Measurements from ENCODE around the gene MEA1.
A peak's percentile ranks its signal among the peaks of the same experiment; 100 is the strongest.
"Not testable (repeated sequence)": the region's sequence is repeated elsewhere in the genome, so short reads cannot be mapped to it uniquely, and the experiment has no call there.

Gene MEA1

DNA sequence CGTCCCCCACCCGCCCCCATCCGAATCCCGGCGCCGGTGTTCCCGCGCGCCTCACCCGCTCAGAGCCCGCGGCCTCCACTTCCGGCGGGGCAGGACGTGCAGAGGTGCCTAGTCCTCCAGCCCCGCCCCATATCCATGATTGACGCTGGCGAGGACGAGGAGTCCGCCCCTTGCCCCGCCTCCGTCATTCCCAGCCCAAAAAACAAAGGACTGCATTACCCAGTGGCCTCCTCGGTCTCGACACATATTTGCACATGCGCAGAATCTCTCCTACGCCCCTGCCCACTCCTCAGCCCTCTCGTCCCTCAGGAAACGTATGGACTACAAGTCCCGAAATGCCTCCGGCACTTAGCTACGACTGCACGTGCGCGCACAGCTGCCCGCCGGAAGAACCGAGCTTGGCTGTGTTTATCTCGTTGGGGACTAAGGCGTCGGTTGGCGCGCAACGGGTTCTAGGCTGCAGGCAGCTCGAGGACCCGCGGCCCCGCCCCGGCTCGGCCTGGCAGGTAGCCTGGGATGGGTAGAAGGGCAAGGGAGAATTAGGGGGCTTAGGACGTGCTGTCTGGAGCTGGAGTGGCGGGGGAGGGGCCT, at the start of gene MEA1, which contains the start of gene KLHDC3:
TSS of gene MEA1 (minus strand) at position 104 of the 591 bp plus-strand sequence. CDS start 133 bp downstream, outside the sequence.
TSS of gene KLHDC3 (plus strand) at position 407 of the 591 bp plus-strand sequence. CDS start 2,944 bp downstream, outside the sequence.
- peak; percentile 99 for DNase-seq (ENCODE audit: low spot score)

DNA sequence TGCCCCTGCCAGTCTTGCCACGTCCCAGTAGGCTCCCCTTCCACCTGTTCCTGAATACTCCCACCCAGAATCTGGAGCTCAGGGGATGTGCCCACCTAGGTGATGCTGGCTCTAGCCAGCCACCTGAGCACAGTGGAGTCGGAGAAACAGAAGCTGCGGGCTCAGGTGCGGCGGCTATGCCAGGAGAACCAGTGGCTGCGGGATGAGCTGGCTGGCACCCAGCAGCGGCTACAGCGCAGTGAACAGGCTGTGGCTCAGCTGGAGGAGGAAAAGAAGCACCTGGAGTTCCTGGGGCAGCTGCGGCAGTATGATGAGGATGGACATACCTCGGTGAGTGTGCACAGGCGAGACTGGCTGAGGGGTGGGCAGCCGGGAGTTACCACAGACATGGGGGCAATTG, 49.1 kb upstream of the MEA1 start:
- DNase-seq (ENCODE audit: low spot score) = no peak

DNA sequence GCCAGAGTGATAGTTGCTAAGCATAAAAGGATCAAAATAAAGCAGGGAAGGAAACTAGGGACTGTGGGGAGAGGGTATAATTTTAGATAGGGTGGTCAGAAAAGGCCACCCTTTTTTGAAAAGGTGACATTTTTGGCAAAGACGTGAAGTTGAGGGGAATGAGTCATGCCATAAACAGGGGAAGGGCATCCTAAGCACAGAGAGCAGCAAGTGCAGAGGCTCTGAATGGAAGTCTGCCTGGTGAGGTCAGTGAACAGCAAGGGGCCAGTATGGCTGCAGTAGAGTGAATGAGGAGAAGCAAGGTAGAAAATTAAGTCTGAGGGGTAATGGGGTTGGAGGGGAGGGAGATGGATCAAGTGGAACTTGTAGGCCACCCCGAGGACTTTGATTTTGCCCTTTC, 48.1 kb upstream of the MEA1 start:
- DNase-seq (ENCODE audit: low spot score) = peak; percentile 36

DNA sequence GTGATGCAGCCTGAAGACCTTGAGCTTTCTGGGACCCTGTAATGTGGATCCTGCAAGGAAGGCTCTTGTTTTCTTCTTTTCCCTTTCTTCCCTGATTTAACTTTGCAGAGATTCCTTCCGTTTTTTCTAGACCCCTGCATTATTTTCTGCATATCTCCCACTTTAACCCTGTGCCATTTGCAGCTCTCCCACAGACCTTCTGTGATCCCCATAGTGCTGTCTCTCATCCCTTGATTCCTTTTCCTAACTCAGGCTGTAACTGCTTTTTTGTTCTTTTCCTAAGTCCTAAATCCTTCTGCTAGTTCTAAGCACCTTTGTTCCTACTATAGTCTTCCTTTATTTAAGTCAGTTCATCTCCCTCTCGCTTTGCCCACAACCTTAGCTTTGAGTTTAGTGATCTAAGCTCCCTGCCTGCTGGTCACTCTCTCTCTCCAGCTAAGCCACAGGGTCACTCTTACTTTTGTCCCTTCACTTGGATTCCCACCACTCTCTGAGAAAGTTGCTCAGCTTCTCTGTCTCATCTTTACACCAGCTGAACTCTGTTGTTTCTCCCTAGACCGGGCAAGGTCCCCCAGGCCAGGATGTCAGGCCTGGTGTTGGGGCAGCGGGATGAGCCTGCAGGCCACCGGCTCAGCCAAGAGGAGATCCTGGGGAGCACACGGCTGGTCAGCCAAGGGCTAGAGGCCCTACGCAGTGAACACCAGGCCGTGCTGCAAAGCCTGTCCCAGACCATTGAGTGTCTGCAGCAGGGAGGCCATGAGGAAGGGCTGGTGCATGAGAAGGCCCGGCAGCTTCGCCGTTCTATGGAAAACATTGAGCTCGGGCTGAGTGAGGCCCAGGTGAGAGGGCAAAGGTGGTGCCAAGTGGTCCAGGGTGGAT, 47.2 kb upstream of the MEA1 start:
- no peak for DNase-seq (ENCODE audit: low spot score)

DNA sequence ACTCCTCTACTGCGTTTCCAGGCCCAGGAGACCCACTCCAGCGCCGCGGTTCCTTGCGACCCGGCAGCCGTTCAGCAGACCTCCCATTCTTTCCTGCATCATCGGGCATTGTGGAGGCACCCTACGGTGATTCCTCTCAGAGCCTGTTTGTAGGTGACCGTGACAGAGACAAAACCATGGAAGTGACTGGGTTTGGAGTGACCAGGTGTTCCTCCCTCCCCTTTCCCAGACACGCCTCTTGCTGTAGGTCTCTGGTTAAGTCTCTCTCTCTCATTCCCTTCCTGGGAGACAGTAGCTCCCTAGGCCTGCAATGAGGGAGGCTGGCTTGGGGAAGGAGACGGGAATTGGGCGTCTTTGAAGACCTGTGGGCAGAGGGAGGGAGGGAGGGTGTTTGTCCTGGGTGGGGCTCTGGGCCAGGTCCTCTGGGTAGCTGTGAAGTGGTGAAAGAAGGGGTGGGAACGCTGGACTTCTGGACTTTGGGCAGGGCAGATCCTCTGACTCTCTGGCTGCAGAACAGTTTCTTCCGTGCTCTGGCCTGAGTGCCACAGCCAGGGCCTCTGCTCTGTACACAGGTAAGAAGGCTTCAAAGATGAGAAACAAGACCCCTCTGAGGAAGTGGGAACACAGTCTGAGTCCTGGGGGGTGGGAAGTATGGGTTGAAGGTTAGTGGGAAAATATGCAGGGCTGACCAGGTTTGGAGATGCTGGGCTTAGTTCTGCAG, 46.4 kb upstream of the MEA1 start:
- no peak for DNase-seq (ENCODE audit: low spot score)

DNA sequence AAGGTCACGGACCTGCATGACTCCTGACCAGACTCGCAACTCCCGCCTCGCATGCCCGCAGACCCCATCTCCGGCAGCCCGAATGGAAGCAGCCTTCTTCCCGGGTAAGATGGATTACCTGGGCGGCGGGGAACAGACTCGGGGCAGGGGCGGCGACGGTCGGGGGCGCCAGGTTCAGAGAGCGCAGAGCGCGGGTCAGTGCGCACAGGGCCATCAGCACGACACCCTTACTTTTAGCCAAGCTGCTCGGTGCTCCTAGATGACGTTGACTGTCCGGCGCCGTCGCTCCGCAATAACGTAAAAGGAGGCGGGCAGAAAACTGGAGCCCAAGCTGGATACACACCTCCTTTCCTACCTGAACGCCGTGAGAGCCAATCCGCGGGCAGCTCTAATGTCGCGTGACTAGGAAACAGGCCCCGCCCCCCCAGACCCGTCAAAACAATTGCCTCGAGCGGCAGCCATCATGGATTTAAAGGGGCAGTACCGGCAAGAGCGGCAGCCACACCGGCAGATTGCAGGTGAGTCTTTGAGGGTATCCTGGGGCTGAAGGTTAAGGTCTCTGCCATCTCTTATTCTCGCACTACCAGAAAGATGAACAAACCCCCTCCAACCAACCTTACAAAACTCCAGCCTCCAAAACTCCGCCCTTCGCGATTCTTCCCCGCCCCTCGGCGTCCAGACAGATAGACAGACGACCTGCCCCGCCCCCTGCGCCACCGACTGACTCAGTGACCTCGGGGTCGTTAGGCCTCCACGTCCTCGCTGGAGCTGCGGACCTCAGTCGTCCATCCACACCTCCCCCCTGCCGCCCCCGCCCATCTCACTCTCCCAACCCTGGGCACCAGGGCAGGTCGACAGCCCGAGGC, 45.7 kb upstream of the MEA1 start, which contains the start of the genes KLC4 and MRPL2:
TSS of gene KLC4 (plus strand) at position 464 of the 866 bp plus-strand sequence. CDS start 1,705 bp downstream, outside the sequence.
TSS of gene MRPL2 (minus strand) at position 267 of the 866 bp plus-strand sequence. CDS start at position 214, 53 bp downstream.
- DNase-seq (ENCODE audit: low spot score) = peak; percentile 100

DNA sequence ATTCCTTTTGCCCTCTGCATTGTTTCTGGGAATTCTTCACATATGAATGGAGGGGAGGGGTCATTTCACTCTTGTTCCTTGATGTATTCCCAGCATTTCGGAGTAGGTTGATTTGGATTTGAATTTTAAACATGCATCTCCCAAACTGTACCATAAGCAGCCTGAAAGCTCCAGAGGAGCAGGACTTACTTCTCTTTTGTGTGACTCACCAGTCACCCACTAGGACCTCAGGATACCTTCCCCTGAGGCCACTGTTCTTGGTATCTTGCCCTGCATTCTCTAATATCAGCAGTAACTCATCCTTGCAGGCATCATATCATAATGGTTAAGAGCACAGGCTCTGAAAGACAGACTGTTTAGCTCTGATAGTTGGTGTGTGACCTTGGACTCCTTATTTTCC, 44.8 kb upstream of the MEA1 start:
- no peak for DNase-seq (ENCODE audit: low spot score)

DNA sequence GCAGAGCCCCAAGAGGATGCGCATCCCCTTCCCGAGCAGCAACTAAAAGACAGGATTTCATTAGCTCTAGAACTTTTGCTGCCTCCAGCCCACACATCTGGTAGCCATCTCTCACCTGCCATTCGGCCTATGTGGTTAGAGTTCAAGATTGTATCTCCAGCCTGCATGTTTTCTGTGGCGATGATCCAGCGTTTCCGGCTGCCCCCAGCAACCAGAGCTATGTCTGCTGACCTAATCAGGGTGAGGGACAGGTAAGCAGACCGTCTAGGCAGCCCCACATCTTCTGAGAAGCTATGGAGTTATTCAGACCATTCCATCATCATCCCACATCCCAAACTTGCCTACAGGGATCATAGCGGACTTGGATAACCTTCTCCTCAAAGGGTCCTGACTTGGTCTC, 42.2 kb upstream of the MEA1 start:
- DNase-seq (ENCODE audit: low spot score) = no peak

DNA sequence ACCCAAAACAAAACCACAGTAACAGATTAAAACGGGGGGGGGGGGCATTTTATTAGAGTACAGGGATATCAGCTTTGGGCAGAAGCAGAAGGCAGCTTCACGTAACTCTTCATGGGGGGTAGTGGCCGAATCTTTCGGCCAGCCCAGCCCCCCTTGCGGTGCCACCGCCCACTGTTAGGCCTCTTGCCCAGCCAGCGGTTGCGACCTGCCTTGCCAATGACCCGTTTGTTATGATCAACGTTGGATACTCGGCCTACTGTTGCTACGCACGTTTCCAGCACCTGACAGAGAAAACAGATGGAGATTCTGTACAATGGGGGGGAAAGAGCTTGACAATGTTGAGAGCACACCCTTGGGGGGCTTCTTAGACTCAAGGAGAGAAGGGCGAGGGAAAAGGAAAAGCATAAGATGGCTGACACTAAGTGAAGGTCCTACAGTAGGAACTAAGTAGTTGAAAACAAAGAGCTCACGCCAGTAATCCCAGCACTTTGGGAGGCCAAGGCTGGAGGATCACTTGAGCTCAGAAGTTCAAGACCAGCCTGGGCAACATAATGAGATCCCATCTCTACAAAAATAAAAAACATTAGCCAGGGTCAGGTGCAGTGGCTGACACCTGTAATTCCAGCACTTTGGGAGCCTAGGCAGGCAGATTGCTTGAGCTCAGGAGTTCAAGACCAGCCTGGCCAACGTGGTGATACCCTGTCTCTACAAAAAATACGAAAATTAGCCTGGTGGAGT, 40.6 kb upstream of the MEA1 start:
- no peak for DNase-seq (ENCODE audit: low spot score)

DNA sequence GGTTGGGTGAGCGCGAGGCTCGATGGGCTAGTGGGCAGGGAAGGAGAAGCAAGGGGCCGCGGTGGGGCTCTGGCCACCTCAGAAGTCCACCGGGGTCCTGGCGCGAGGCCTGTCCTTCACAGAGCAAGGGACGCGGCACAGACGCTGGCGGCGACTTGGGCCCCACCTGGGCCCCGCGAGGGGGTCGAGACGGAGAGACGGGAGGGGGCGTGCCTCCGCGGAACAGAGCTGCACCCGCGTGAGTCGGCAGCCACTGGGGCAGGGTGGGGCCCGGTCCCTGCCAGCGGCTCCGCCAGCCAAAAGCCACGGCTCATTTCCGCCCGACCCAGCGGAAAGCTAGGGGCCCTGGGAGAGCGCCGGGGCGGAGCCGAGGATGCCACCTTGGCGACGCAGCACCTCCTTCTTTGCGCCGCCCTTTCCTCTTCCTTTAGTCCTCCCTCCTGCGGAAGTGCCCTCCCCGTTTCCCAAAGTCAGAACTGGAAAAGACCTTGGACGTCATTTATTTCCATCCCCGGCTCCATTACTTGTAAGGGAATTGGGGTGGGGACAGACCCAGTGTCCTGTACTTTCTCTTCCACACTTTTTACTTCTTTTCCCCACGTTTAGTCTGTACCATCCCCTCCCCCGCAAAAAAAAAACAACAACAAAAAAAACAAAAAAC, 39.9 kb upstream of the MEA1 start, which contains the start of gene CUL7:
TSS of gene CUL7 (minus strand) at position 307 of the 661 bp plus-strand sequence. CDS start 1,063 bp downstream, outside the sequence.
- DNase-seq (ENCODE audit: low spot score) = peak; percentile 99

DNA sequence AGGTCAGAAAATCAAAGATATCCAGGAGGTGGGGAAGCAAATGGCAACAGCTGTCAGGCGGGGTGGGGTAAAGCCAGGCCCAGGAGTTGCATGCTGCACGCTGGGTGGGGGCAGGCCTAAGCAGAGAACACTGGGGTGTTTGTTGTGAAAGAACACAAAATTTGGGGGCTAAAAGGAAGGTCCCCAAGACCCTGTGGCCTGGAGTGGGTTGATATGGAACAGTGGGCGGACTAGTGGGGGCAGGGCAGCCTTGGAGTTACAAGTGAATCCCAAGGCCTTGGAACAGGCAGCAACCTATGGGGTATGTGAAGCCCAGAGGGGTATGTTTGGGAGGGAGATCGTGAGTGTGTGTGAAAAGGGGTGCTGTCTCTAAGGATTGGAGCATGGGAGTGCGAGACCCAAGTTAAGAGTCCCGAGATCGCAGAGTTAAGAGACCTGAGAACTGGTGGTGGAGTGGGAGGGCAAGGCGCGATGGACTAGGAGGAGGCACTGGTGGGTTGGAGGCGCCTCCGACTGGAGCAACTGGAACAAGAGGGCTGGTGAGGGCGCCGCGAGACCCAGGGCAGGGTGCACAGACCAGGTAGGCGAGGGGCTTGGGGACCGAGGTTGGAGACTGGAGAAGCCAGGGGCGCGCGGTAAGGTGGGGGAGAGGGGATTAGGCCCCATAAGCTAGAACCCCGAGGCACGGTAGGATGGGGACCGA, 39.2 kb upstream of the MEA1 start:
- peak; percentile 39 for DNase-seq (ENCODE audit: low spot score)

DNA sequence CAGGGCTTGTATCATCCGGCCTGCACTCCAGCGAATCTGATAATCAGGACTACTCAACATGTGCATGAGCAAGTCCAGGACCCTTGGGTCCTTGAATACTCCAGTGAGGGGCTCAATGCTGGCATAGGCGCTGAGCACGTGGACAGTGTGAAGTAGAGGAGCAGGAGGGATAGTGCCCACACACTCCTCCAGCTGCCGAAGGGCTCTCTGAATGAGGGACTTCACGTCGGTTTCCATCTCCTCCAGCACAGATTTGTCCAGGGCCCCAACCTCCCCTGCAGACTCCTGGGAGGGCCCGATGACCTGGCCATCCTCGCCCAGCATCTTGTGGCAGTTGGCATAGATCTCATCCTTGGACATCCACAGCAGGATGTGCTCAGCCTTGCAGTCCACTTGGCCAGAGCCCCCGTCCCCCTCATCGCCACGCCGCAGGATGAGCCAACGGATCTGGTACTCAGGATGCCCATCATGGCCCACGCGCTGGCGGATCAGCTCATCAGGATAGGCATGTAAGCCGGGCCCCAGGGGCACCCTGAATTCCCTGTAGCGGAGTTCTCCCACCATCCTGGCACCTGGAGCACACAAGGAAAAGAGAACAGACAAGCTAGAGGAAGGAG, 38.6 kb upstream of the MEA1 start:
- DNase-seq (ENCODE audit: low spot score) = no peak

DNA sequence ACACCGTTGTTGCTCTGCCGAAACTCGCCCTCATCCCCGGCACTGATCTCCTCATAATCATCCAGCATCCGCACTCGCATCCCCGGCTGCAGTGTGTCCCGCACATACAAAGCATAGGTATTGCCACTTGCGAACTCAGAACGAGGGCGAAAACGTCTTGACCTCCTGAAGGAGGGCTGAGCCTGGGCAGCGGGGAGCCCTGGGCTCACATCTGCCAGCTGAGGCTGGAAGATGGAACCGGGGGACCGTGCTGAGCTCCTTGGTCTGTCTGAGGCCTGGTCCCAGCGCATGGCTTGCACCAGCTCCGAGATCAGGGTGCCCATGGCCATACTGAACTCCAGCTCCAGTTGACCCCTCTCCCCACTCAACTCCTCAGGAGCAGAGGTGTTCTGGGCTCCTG, 37.2 kb upstream of the MEA1 start:
- DNase-seq (ENCODE audit: low spot score) = no peak

DNA sequence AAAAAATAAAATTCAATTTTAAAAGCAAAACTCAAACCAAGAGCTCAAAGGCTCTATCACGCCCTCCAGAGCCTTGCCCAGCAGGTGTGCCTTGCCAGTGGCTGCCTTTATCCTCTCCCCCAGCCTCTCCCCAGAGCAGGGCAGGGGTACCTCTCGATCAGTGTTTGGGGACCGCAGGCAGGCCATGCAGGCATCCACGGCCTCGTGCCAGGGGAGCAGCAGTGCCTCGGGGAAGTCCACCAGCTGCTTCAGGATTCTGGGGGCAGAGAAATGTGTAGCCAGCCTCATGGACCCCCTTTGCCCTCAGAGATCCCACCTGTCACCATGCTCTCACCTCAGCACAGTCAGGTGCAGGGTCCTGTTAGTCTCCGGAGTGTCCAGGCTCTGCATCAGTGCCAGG, 34.3 kb upstream of the MEA1 start:
- no peak for DNase-seq (ENCODE audit: low spot score)

DNA sequence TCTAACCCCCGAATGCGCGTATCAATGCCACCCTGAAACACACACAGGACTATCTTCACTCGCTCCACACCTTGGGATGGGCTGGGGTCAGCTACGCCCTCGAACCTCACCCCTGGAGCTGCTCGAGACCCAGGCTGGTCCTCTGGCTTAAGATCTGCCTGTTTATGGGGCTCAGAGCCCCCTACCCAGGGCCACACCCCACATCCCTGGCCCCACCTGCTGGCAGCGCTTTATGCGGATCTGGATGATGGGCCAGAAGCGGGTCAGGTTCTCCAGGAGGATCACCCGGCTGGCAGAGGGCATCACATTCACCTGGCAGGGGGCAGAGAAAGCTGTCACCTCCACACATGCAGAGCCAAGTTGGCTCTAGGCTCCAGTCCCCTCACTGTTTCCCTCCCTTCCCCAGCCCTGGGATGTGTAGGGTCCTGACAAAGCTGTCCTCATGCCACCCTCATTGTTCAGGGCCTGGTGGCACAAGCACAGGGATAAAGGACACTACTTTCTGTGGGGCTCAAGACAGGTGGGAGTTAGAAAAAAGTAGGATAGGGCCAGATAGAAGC, 31.7 kb upstream of the MEA1 start:
- DNase-seq (ENCODE audit: low spot score) = no peak

DNA sequence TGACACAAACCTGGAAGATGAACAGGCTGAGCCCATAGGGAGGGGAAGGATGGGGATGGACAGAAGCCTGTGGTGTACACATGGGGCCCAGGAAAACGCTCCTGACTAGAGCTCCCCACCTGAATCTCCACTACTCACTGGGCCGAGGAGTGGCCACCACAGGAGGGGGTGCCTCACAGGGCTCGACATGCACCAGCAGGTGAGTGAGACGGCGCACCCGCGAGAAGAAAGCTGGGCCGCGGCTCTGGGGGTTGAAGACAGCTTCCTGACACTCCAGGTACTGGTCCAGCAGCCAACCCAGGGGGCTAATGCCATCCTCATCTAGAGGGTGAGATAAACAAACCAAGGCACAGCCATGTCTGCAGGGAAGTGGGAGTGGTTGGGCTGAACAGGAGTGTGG, 29.6 kb upstream of the MEA1 start:
- no peak for DNase-seq (ENCODE audit: low spot score)

DNA sequence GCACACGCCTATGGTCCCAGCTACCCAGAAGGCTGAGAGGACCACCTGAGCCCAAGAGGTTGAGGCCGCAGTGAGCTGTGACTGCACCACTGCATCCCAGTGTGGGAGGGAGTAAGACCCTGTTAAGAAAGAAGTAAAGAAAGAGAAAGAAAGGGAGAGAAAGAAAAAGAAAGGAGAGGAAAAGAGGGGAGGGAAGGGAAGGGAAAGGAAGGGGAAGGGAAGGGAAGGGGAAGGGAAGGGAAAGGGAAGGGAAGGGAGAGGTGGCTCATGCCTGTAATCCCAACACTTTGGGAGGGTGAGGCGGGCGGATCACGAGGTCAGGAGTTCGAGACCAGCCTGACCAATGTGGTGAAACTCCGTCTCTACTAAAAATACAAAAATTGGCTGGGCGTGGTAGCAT, 27.7 kb upstream of the MEA1 start:
- DNase-seq (ENCODE audit: low spot score) = not testable (repeated sequence)

DNA sequence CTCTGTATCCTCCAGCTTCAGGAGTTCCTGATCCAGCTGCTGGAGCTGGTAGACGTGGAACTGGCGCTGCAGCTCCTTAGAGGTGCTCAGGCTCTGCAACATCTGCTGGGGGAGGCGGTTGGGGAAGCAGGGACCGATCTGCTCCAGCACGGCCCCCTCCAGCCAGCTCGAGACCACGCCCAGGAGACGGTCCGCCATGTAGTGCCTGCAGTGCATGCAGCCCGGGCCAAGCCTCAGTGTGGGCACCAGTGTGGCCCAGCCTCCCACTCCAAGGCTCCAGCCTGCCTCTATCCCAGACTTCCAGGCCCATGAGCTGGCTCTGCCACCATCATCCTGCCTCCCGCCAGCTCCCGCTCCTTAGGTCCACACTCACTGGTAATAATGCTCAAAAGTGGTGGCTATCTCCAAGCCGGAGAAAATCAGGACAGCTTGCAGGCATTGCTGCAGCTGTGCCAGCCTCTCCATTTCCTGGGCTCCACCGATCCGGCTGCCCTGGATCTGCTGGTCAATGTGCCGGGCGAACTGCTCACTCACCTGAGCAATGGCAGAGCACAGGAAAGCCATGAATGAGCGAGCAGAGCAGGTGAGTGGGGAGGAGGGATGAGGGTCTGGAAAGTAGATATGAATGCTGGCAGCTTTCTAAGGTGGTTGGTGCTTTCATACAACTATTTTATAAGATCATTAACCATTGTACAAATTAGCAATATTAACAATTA, 27.0 kb upstream of the MEA1 start:
- DNase-seq (ENCODE audit: low spot score) = no peak

Measured in hepatic stellate cell (primary cell).